ENCODE results near the gene TCP11L1. TPM values are rescaled to one million over a fixed set of nuclear protein-coding genes. Genes with fewer than 3 reads are reported as not detected.

TCP11L1 gene
- total and polyA plus RNA-seq, 2 experiments from 2014 or later: 23.4 to 39.8 TPM

DNA sequence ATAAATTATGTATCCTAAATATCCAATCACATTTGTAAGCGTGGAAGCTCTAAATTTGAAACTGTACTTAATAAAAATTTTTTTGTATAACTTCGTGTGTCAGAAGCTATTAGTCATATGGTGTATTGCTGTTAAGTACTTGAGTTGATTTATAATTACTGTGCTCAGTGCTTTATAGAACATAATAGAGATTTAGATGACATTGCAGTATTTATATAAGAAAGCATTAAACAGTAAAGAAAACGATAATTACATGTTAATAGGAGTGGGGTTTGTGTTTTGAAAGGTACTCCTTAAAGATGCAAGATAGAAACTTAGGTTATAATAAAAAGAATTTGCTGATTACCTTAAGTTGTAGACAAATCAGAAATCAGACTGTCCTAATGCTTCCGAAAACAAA is 5.9 kb upstream of the TCP11L1 start:
- no peak overlapping the region for H3K27ac ChIP-seq
- H3K9me3 ChIP-seq (ENCODE audit: low read depth): no peaks in the 10 kb centered on the region
- H3K4me1 ChIP-seq (ENCODE audit: insufficient read depth): peaks cover 12% of the 10 kb centered on the region
- H3K79me2 ChIP-seq (ENCODE audit: insufficient read depth): no peaks in the 10 kb centered on the region
- 82 to 85% methylated on average over 4 of the region's 4 CpGs for WGBS, 2 experiments (ENCODE audit: low coverage in 1 of 2, low lambda C conversion rate in 2 of 2, missing lambda C conversion rate in 2 of 2)
- in situ Hi-C loops (cut with MboI): no loop called here
- DNase-seq: no peak
- H3K4me3 ChIP-seq: no peak overlapping the region
- H2AFZ ChIP-seq: no peak overlapping the region
- 0 out of 2 replicates have a peak, but pooled peaks cover 8% of the 10 kb centered on the region for H3K36me3 ChIP-seq (ENCODE audit: low read depth)
- H3F3A ChIP-seq (ENCODE audit: insufficient read depth): peaks cover 7% of the 10 kb centered on the region
- H3K27me3 ChIP-seq (replicated peaks; ENCODE audit: insufficient read depth): no peaks in the 10 kb centered on the region
- no peaks in the 10 kb centered on the region for H3K9me2 ChIP-seq (ENCODE audit: insufficient read depth)
- H4K20me1 ChIP-seq (ENCODE audit: insufficient read depth): no peaks in the 10 kb centered on the region
- no peak overlapping the region for H3K9ac ChIP-seq
- TF ChIP-seq EZH2 (IDR thresholded peaks at IDR 0.05; ENCODE audit: insufficient read depth, poor library complexity, severe bottlenecking): no peak
- TF ChIP-seq EZH2phosphoT487 (IDR thresholded peaks at IDR 0.05; ENCODE audit: insufficient read depth, low read depth): no peak
- no peak overlapping the region for H3K4me2 ChIP-seq (ENCODE audit: unreplicated experiment)

DNA sequence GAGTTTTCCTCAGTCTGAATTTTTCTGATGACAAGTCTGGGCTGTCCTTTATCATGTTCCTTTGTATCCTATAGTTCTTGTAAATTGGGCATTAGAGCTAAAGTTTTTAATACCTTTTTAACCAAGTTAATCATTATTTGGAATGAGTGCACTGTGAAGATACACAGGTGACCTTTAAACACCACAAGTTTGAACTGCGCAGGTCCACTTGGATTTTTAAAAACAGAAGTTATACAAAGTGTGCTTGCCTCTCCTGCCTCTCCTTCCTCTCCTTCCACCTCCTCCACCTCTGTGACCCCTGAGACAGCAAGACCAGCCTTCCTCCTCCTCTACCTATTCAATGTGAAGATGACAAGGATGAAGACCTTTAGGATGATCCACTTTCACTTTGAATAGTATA is 4.4 kb upstream of the TCP11L1 start:
- H3K27me3 ChIP-seq (replicated peaks; ENCODE audit: insufficient read depth): no peaks in the 10 kb centered on the region
- no peaks in the 10 kb centered on the region for H3K9me2 ChIP-seq (ENCODE audit: insufficient read depth)
- H3K9me3 ChIP-seq (ENCODE audit: low read depth): no peaks in the 10 kb centered on the region
- H3K4me1 ChIP-seq (ENCODE audit: insufficient read depth): no peaks in the 10 kb centered on the region
- no peak overlapping the region for H3K4me2 ChIP-seq (ENCODE audit: unreplicated experiment)
- in situ Hi-C loops (cut with MboI): no loop called here
- 95 to 100% methylated on average over 1 of the region's 1 CpG for WGBS, 2 experiments (ENCODE audit: low coverage in 1 of 2, low lambda C conversion rate in 2 of 2, missing lambda C conversion rate in 2 of 2)
- no peak overlapping the region for H3K27ac ChIP-seq
- H3F3A ChIP-seq (ENCODE audit: insufficient read depth): no peaks in the 10 kb centered on the region
- TF ChIP-seq EZH2 (IDR thresholded peaks at IDR 0.05; ENCODE audit: insufficient read depth, poor library complexity, severe bottlenecking): no peak
- TF ChIP-seq EZH2phosphoT487 (IDR thresholded peaks at IDR 0.05; ENCODE audit: insufficient read depth, low read depth): no peak
- peaks cover 2% of the 10 kb centered on the region for H3K79me2 ChIP-seq (ENCODE audit: insufficient read depth)
- 0 out of 2 replicates have a peak, but pooled peaks cover 8% of the 10 kb centered on the region for H3K36me3 ChIP-seq (ENCODE audit: low read depth)
- no peak overlapping the region for H2AFZ ChIP-seq
- no peak overlapping the region for H3K4me3 ChIP-seq
- no peak for DNase-seq
- H3K9ac ChIP-seq: no peak overlapping the region
- no peaks in the 10 kb centered on the region for H4K20me1 ChIP-seq (ENCODE audit: insufficient read depth)

DNA sequence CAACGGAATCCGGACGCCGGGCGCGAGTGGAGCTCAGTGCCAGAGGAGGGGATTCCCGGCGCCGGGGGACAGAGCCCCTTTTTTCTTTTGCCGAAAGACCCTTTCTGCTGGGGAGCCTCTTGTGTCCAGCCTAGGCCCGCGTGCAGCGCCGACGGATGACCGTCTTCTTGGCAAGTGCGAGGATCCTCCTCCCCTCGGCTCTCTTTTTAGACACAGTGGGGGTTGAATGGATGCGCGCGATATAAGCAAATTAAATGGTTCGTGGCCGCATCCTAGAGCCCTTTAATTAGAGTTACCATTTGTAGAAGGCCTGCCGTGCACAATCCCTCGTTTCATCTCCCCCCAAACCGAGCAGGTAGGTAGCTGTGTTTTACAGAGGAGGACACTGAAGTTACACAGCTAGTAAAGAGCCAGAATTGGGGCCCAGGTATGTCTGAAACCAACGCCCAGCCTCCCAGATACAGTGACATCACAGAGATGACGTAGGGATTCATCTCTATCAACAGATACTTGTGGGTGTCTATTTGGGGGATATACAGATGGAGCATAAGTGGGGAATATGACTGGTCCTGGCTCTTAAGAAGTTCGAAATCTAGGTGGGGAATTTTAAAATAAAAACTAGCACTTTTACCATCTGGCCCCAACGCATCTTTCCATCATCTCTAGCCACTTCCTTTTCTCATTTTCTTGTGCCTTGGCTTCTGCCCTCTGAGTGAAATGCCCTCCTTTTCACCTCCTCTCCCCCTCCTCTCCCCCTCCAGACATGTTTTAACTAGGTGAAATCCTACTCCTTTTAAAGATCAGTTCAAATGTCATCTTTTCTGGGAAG is 875 bp downstream of the TCP11L1 start:
- Histone ChIP-seq H3K4me2 (ENCODE audit: unreplicated experiment) (peak overlapping the region; percentile 98), H3K4me3 (peak overlapping the region; percentile 92), H3K79me2 (ENCODE audit: insufficient read depth) (peaks cover 45% of the 10 kb centered on the region), H2AFZ (peak overlapping the region; percentile 82), H3K27ac (peak overlapping the region; percentile 95), H3K9me3 (ENCODE audit: low read depth) (no peaks in the 10 kb centered on the region), H4K20me1 (ENCODE audit: insufficient read depth) (no peaks in the 10 kb centered on the region), H3K9me2 (ENCODE audit: insufficient read depth) (no peaks in the 10 kb centered on the region), H3F3A (ENCODE audit: insufficient read depth) (peaks cover 7% of the 10 kb centered on the region; the same call in 1 of the 2 replicates), H3K4me1 (ENCODE audit: insufficient read depth) (peaks cover 24% of the 10 kb centered on the region), H3K9ac (peak overlapping the region; percentile 91), H3K36me3 (ENCODE audit: low read depth) (peaks cover 7% of the 10 kb centered on the region; the same call in 1 of the 2 replicates), H3K27me3 (replicated peaks; ENCODE audit: insufficient read depth) (no peaks in the 10 kb centered on the region)
- TF ChIP-seq EZH2 (IDR thresholded peaks at IDR 0.05; ENCODE audit: insufficient read depth, poor library complexity, severe bottlenecking) (no peak), EZH2phosphoT487 (IDR thresholded peaks at IDR 0.05; ENCODE audit: insufficient read depth, low read depth) (no peak)
- in situ Hi-C loops (cut with MboI): no loop called here
- DNase-seq: peak; percentile 62
- 1% methylated on average over 29 to 30 of the region's 30 CpGs for WGBS, 2 experiments (ENCODE audit: low coverage in 1 of 2, low lambda C conversion rate in 2 of 2, missing lambda C conversion rate in 2 of 2)

GRCh38 chr11:33040862-33041453 is 1.6 kb downstream of the TCP11L1 start:
- in situ Hi-C loops (cut with MboI): no loop called here
- peaks cover 12% of the 10 kb centered on the region; the same call in 1 of the 2 replicates for H3K36me3 ChIP-seq (ENCODE audit: low read depth)

More at GRCh38 chr11:33040862-33041453, 1.6 kb downstream of the TCP11L1 start:
- Histone ChIP-seq H3K9me3 (ENCODE audit: low read depth) (no peaks in the 10 kb centered on the region), H3K27me3 (replicated peaks; ENCODE audit: insufficient read depth) (no peaks in the 10 kb centered on the region), H3K9me2 (ENCODE audit: insufficient read depth) (no peaks in the 10 kb centered on the region), H3K27ac (peak overlapping the region; percentile 95), H2AFZ (peak overlapping the region; percentile 82; the same call in 1 of the 2 replicates), H3K79me2 (ENCODE audit: insufficient read depth) (peaks cover 46% of the 10 kb centered on the region), H4K20me1 (ENCODE audit: insufficient read depth) (no peaks in the 10 kb centered on the region), H3K4me2 (ENCODE audit: unreplicated experiment) (peak overlapping the region; percentile 98), H3K9ac (peak overlapping the region; percentile 91), H3F3A (ENCODE audit: insufficient read depth) (peaks cover 7% of the 10 kb centered on the region; the same call in 1 of the 2 replicates), H3K4me1 (ENCODE audit: insufficient read depth) (peaks cover 24% of the 10 kb centered on the region), H3K4me3 (peak overlapping the region; percentile 92)
- WGBS, 2 experiments (ENCODE audit: low coverage in 1 of 2, low lambda C conversion rate in 2 of 2, missing lambda C conversion rate in 2 of 2): 46% methylated on average over 5 of the region's 5 CpGs
- no peak for DNase-seq
- TF ChIP-seq EZH2phosphoT487 (IDR thresholded peaks at IDR 0.05; ENCODE audit: insufficient read depth, low read depth) (no peak), EZH2 (IDR thresholded peaks at IDR 0.05; ENCODE audit: insufficient read depth, poor library complexity, severe bottlenecking) (no peak)
